DND-41 (cell line): ENCODE results near the gene ELMOD3.
"Not testable (repeated sequence)": the region's sequence is repeated elsewhere in the genome, so short reads cannot be mapped to it uniquely, and the experiment has no call there.

ENCODE experiments used
- ATAC-seq: fragments of 200-7000 bp; cut with Tn5 transposase; 3 replicates; pipeline ENCODE4 v1.9.1; 2021; ENCODE audit warnings: low read depth; ENCODE audit not compliant: insufficient read depth
- DNase-seq: peaks from one replicate; pipeline ENCODE4 v3.0.0-alpha.2; 2020
- H2AFZ ChIP-seq: 2 replicates; pipeline ENCODE4 v1.6.0; 2012; ENCODE audit warnings: low read depth, low read length
- H3K27ac ChIP-seq: 2 replicates; pipeline ENCODE4 v1.5.1; 2012; ENCODE audit warnings: low read length, inconsistent platforms
- H3K27me3 ChIP-seq: fragments of 200-600 bp; sonication (generic); 2 replicates; pipeline ENCODE4 v1.6.0; 2012; ENCODE audit warnings: low read length, mild to moderate bottlenecking, inconsistent platforms; ENCODE audit not compliant: insufficient read depth, poor library complexity
- H3K36me3 ChIP-seq: 2 replicates; pipeline ENCODE4 v1.5.1; 2012; ENCODE audit warnings: low read length, inconsistent platforms; ENCODE audit not compliant: insufficient read depth
- H3K4me1 ChIP-seq: 2 replicates; pipeline ENCODE4 v1.5.1; 2012; ENCODE audit warnings: mild to moderate bottlenecking, low read length; ENCODE audit not compliant: insufficient read depth
- H3K4me2 ChIP-seq: 2 replicates; pipeline ENCODE4 v1.6.0; 2012; ENCODE audit warnings: mild to moderate bottlenecking, moderate library complexity, low read length, inconsistent platforms; ENCODE audit not compliant: insufficient read depth
- H3K4me3 ChIP-seq, 2 experiments: fragments of 200-600 bp in 1 of 2; shearing (Covaris generic) in 1 of 2; 2 replicates each; pipeline ENCODE4 v1.5.1; 2012 to 2016; ENCODE audit warnings: inconsistent platforms in 2 of 2, low read length in 2 of 2, mild to moderate bottlenecking in 2 of 2, low read depth in 1 of 2, moderate library complexity in 1 of 2
- H3K79me2 ChIP-seq: 2 replicates; pipeline ENCODE4 v1.6.0; 2012; ENCODE audit warnings: low read length, inconsistent platforms; ENCODE audit not compliant: insufficient read depth
- H3K9ac ChIP-seq: 2 replicates; pipeline ENCODE4 v1.6.0; 2012; ENCODE audit warnings: low read depth, mild to moderate bottlenecking, inconsistent platforms, low read length, moderate library complexity
- H3K9me3 ChIP-seq: 2 replicates; pipeline ENCODE4 v1.5.1; 2012; ENCODE audit warnings: low read length, moderate library complexity, mild to moderate bottlenecking, inconsistent platforms; ENCODE audit not compliant: insufficient read depth, severe bottlenecking
- H4K20me1 ChIP-seq: 2 replicates; pipeline ENCODE4 v1.6.0; 2012; ENCODE audit warnings: low read length; ENCODE audit not compliant: insufficient read depth
- CTCF ChIP-seq: IDR thresholded peaks from 2 replicates; pipeline ENCODE4 v1.5.1; 2012; ENCODE audit warnings: borderline replicate concordance, low read length, moderate library complexity, mild to moderate bottlenecking; ENCODE audit not compliant: poor library complexity, severe bottlenecking; ENCODE audit errors: extremely low read depth
- EZH2 ChIP-seq: IDR thresholded peaks from 3 replicates; pipeline ENCODE4 v1.6.1; 2012; ENCODE audit warnings: borderline replicate concordance, low read depth, mild to moderate bottlenecking, moderate library complexity, low read length, inconsistent platforms; ENCODE audit not compliant: severe bottlenecking

The ELMOD3 gene

GRCh38 chr2:85437488-85438200 is 83.1 kb downstream of the ELMOD3 start:
- Histone ChIP-seq H3K27ac (peak overlapping the region; percentile 85), H3K4me2 (peak overlapping the region; percentile 77), H3K4me3 (peak overlapping the region in 1 of 2 experiments; percentile 60; a peak in 2 of 4 replicates), H3K9ac (peak overlapping the region; percentile 59), H4K20me1 (no peaks in the 10 kb centered on the region), H3K9me3 (no peaks in the 10 kb centered on the region), H2AFZ (peak overlapping the region; percentile 78), H3K27me3 (no peaks in the 10 kb centered on the region), H3K36me3 (no peaks in the 10 kb centered on the region), H3K79me2 (no peaks in the 10 kb centered on the region), H3K4me1 (peaks cover 25% of the 10 kb centered on the region)
- no peak for TF ChIP-seq CTCF
- TF ChIP-seq EZH2 = no peak
- peak; percentile 80 for ATAC-seq
- DNase-seq = peak; percentile 73

- no peaks in the 10 kb centered on the region for H3K27me3 ChIP-seq
- H2AFZ ChIP-seq = peak overlapping the region; percentile 71
- DNase-seq (no peak), ATAC-seq (peak; percentile 23)
- peak overlapping the region; percentile 77 for H3K4me2 ChIP-seq
- H4K20me1 ChIP-seq = no peaks in the 10 kb centered on the region
- no peaks in the 10 kb centered on the region for H3K9me3 ChIP-seq
- TF ChIP-seq EZH2 (no peak), CTCF (no peak)
- no peaks in the 10 kb centered on the region for H3K36me3 ChIP-seq
- H3K9ac ChIP-seq = peak overlapping the region; percentile 59
- H3K4me3 ChIP-seq = peak overlapping the region in 1 of 2 experiments; percentile 60; a peak in 2 of 4 replicates
- peak overlapping the region; percentile 85 for H3K27ac ChIP-seq
- H3K4me1 ChIP-seq = peaks cover 25% of the 10 kb centered on the region
- H3K79me2 ChIP-seq = no peaks in the 10 kb centered on the region
Observed at GRCh38 chr2:85438201-85439024, 83.8 kb downstream of the ELMOD3 start.

- Histone ChIP-seq H3K36me3 (no peaks in the 10 kb centered on the region), H3K4me1 (peaks cover 25% of the 10 kb centered on the region), H4K20me1 (no peaks in the 10 kb centered on the region), H2AFZ (peak overlapping the region; percentile 71; the same call in 1 of the 2 replicates), H3K4me2 (no peak overlapping the region), H3K9ac (peak overlapping the region; percentile 59), H3K4me3 (no peak overlapping the region), H3K27me3 (no peaks in the 10 kb centered on the region), H3K9me3 (no peaks in the 10 kb centered on the region), H3K27ac (peak overlapping the region; percentile 85), H3K79me2 (no peaks in the 10 kb centered on the region)
- no peak for TF ChIP-seq EZH2
- TF ChIP-seq CTCF = no peak
- no peak for DNase-seq
- no peak for ATAC-seq
Observed at GRCh38 chr2:85439025-85439472, 84.5 kb downstream of the ELMOD3 start.

GRCh38 chr2:85439569-85439968 is 85.0 kb downstream of the ELMOD3 start:
- H3K9me3 ChIP-seq, H3K27me3 ChIP-seq, H3K36me3 ChIP-seq, H3K79me2 ChIP-seq, ATAC-seq, DNase-seq, H3K9ac ChIP-seq, H2AFZ ChIP-seq, H3K27ac ChIP-seq, H4K20me1 ChIP-seq, H3K4me3 ChIP-seq, H3K4me2 ChIP-seq: not testable (repeated sequence)
- peaks cover 25% of the 10 kb centered on the region for H3K4me1 ChIP-seq
